NCI-H748 (cell line): ENCODE results near the gene AFF3.
A peak's percentile ranks its signal among the peaks of the same experiment; 100 is the strongest.
"Not testable (repeated sequence)": the region's sequence is repeated elsewhere in the genome, so short reads cannot be mapped to it uniquely, and the experiment has no call there.

Source experiments
- DNase-seq: peaks from one replicate; lab custom pipeline; 2025; ENCODE audit not compliant: unreplicated experiment; lab: John Stamatoyannopoulos, UW

AFF3 gene

GRCh38 chr2:99938250-99938649, 204.1 kb downstream of the AFF3 start:
- DNase-seq = no peak

DNA sequence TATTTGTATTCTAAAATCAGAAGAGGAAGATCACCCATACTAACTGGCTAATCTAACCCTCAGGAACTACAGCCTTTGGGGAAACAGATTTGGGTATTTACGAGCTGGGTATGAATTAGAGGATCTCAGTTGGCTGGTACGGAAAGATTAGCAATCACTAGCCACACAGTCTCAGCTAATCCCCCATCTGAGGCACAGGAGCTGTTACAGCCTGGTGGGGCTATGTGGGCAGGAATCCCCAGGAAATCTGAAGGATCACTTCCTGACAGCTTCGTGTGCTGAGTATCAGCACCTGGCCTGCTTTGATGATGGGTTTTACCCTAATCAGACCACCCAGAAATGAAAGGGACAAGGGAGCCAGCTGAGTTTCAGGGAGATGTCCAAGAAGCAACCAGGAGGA, 206.3 kb downstream of the AFF3 start:
- DNase-seq = no peak

DNA sequence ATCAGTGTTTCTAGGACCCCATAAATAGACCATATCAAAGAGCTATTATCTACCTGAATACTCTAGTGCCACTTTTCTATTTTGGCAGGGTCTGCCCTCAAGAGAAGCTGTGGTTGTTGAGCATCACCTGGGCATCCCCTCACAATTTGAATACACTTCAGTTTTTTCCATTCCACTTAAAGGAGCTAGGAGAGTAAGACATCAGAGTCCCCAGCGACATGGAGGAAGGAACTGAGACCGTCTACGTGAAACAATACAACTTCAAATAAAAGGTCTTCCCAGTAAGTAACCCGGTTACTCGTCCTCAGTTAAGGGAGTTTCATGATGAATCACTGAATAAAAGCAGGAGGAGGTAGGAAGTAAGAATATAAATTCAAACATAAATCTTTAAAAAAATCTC, 206.7 kb downstream of the AFF3 start:
- DNase-seq = no peak

- DNase-seq = no peak
Measured at GRCh38 chr2:99933894-99934650, 208.3 kb downstream of the AFF3 start.

DNA sequence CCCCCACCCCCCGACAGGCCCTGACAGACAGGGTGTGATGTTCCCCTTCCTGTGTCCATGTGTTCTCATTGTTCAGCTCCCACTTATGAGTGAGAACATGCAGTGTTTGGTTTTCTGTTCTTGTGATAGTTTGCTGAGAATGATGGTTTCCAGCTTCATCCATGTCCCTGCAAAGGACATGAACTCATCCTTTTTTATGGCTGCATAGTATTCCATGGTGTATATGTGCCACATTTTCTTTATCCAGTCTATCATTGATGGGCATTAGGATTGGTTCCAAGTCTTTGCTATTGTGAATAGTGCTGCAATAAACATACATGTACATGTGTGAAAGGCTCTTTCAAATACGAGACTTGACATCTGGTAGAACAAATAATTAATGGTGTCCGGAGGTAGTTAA, 208.9 kb downstream of the AFF3 start:
- not testable (repeated sequence) for DNase-seq

DNA sequence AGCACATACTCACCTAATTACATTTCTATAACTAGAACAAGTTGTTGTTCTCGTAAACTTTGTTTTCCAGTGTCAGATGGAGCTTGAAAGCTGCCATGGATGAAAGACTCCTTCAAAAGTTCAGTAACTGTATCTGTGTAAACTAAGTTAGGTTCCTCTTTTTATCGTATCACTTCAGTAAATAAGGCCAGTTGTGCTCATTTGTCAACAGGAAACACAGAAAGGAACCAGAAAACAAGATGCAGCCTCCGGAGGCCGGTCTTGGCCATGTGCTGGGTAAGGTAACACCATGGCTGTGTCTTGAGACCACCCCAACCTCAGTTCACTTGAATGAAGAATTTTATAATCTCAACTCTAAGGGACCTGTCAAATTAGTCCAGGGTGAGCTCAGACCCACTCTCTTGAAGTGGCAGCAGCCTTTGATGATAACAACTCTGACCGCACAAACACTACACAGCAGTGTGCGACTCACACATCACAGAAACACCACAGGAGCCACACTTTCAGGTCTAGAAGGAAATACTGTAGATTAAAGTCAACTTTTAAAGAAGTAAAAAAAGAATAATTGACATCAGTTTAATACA, 213.8 kb downstream of the AFF3 start:
- DNase-seq = no peak

- not testable (repeated sequence) for DNase-seq
Measured at GRCh38 chr2:99927690-99928207, 214.6 kb downstream of the AFF3 start.

DNA sequence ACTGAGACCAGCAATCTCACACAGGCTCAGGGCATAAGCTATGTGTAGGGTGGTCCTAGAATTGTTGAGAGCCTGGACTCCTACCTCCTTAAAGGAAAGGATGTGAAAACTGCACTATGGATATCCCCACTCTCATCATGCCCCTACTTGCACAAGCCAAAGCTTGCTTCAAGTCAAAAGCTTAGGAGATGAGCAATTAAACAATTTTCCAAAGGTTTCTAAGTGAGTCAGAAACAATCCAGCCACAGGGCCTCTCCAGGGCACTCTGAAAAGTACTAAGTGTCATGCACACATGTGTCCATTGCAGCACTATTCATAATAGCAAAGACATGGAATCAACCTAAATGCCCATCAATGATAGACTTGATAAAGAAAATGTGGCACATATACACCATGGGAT, 215.4 kb downstream of the AFF3 start:
- no peak for DNase-seq

GRCh38 chr2:99925960-99926359, 216.4 kb downstream of the AFF3 start:
- DNase-seq = no peak

- DNase-seq = no peak
Measured at GRCh38 chr2:99922664-99923063, 219.7 kb downstream of the AFF3 start.

- no peak for DNase-seq
Measured at GRCh38 chr2:99921903-99922302, 220.5 kb downstream of the AFF3 start.

DNA sequence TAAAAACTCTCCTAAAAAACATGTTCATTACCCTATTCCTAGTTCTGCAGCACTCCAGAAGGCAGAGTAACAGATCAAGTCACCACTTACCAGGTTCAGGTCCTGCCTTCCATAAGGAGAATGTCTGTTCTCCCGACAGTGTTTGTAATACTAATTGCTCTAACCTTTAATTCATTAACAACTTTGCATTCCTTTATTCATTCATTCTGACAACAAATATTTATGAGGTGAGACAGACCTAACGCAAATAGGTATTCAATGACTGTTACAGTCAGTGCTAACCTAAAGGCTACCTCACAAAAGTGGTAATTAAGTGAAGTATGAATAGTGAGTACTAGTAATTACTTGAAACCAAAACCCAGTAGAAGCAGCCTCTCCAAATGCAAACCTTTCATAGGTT, 224.0 kb downstream of the AFF3 start:
- DNase-seq = peak; percentile 43

- DNase-seq = no peak
Measured at GRCh38 chr2:99915108-99915675, 227.2 kb downstream of the AFF3 start.

DNA sequence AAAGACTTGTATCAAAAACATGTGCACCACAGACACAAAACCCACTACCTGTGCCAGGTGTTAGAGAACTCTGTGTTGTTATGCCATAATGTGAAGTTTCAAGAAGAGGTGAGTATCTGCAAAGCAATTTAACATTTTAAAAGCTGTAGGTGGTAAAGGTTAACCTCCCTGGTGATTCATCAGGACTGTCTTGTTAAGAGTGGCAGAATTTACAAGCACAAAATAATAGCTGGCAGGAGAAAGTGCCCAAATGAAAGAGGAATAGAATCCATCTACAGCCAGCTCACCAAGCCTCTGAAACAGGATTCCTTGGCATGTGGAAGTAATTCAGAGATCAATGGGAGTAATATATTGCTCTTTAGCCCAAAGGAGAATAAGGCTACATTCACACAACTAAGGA, 230.7 kb downstream of the AFF3 start:
- DNase-seq = no peak

DNA sequence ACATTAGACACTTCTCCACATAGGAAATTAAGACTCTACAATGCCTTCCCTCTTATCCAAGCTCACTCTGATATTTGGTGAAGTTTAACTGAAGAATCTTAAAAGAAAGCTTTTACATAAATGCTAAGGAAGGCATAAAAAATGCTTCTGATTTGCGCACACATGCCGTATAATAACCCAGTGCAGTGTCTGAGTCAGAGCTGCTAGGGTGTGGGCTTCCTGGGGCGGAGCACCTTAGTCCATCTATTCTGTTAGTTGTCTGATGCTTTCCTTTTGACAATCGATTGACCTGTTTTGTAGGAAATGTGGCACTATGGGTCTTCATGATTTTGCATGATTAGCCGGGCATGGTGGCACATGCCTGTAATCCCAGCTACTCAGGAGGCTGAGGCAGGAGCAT, 231.5 kb downstream of the AFF3 start:
- no peak for DNase-seq

GRCh38 chr2:99905636-99906035, 236.8 kb downstream of the AFF3 start:
- no peak for DNase-seq

DNA sequence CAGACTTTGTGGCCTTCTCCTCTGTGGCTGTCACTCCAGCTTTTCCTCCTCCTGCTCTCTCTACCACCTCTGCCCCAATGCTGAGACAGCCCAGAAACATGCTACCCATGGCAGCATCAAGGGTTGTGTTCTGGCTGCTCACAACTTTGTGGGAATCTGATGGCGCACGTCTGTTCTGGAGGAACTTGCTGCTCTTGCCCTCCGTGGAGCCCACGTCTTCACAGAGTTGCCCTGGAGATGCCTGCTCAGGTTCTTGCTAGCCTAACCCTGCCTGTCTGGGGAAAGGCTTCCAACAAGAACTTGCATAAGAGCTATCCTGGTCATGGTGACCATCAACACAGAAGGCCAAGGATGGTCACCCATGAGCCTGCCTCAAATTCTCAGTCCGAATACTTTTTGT, 237.4 kb downstream of the AFF3 start:
- DNase-seq = no peak

DNA sequence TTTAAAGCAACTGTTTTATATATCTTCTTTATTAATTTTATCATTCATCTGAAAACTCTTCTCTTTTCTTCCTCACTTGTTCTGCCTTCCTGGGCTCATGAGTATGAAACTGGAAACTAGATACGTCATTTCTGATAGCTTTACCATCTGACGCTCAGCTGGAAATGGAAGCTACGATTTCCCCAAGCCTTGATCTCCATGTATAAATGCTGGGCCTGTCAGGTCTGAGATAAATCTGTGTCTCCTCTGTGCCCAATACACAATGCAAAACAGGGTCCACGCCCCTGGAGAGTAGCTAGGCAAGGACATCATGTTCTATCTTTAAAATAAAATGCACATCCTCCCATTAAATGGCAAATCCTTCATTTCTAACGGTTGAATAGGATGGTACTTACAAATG, 238.4 kb downstream of the AFF3 start:
- DNase-seq = no peak

GRCh38 chr2:99900556-99900955, 241.8 kb downstream of the AFF3 start:
- DNase-seq = no peak

DNA sequence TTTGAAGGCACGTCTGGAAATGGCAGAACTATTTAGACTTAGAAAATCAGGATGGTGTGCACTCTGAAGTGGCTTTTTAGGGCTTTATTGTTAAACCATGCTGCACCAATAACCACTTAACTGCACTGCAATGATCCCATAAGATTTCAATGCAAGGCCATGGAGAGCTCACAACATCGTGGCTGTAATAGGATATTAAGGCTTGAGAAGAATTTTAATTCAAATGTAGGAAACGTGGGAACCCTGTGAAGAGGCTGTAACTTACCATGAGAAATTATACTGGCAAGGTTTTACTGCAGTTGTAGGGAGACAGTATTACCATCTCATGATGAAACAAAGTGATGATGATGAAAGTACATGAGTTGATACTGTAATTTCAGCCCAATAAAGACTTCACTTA, 242.5 kb downstream of the AFF3 start:
- DNase-seq = no peak

GRCh38 chr2:99899058-99899855, 243.1 kb downstream of the AFF3 start:
- no peak for DNase-seq
